SU-DHL-6 (cell line): Measurements from ENCODE around the gene BCAS3.

Source experiments
- CTCF ChIP-seq: fragments of 200-600 bp; sonication (generic); IDR thresholded peaks from one replicate; pipeline ENCODE4 v1.5.1; 2017; ENCODE audit warnings: antibody characterized with exemption, mild to moderate bottlenecking, low read length, moderate library complexity; ENCODE audit not compliant: insufficient read depth, poor library complexity, severe bottlenecking
- EZH2phosphoT487 ChIP-seq: fragments of 200-600 bp; sonication (generic), shearing (Covaris generic); conservative IDR thresholded peaks from 2 replicates; pipeline ENCODE4 v1.6.1; 2018; ENCODE audit warnings: mild to moderate bottlenecking, antibody characterized with exemption, low read length, moderate library complexity, mixed read lengths

DNA sequence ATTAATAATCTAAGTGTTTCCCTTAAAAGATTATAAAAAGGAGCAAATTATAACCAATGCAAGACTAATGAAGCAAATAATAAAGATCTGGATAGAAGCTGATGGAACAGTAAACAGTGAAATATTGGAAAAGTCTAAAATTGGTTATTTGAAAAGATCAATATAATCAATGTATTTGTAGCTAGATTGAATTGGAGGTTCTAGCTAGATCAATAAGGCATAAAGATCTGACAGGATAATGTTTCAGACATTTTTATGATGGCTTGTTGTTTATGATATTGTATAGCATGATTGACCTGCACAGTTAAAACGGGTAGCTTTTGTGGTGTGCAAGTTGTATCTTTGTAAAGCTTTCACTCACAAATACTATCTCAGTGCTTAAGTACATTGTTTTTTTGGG lies 245.3 kb downstream of the BCAS3 start:
- TF ChIP-seq CTCF: no peak
- TF ChIP-seq EZH2phosphoT487: no peak
